Measurements from ENCODE around the gene TMEM161A.

The TMEM161A gene

GRCh38 chr19:19095691-19096090, 42.6 kb downstream of the TMEM161A start:
- no peak overlapping the region for H3K27ac ChIP-seq (ENCODE audit: low read length)
- no peaks in the 10 kb centered on the region for H3K4me1 ChIP-seq (ENCODE audit: control insufficient read depth, insufficient read depth, low read length)
- H3K4me3 ChIP-seq (ENCODE audit: low read length in 2 of 2) = no peak overlapping the region
- no peaks in the 10 kb centered on the region for H3K27me3 ChIP-seq (ENCODE audit: control insufficient read depth in 1 of 2, insufficient read depth in 2 of 2, low read length in 2 of 2)
- H3K36me3 ChIP-seq (ENCODE audit: control insufficient read depth in 2 of 2, insufficient read depth in 2 of 2, low read length in 2 of 2) = peaks cover 7 to 8% of the 10 kb centered on the region in 2 donors
- H3K9ac ChIP-seq (ENCODE audit: low read length in 2 of 2) = no peak overlapping the region
- no peaks in the 10 kb centered on the region for H3K9me3 ChIP-seq (ENCODE audit: control insufficient read depth in 2 of 2, low read length in 2 of 2)

- H3K9ac ChIP-seq (ENCODE audit: low read length in 2 of 2) = no peak overlapping the region
- no peaks in the 10 kb centered on the region for H3K4me1 ChIP-seq (ENCODE audit: control insufficient read depth, insufficient read depth, low read length)
- H3K27me3 ChIP-seq (ENCODE audit: control insufficient read depth in 1 of 2, insufficient read depth in 2 of 2, low read length in 2 of 2) = no peaks in the 10 kb centered on the region
- H3K27ac ChIP-seq (ENCODE audit: low read length) = no peak overlapping the region
- no peak overlapping the region for H3K4me3 ChIP-seq (ENCODE audit: low read length in 2 of 2)
- peaks cover 6 to 7% of the 10 kb centered on the region in 2 donors for H3K36me3 ChIP-seq (ENCODE audit: control insufficient read depth in 2 of 2, insufficient read depth in 2 of 2, low read length in 2 of 2)
- no peaks in the 10 kb centered on the region for H3K9me3 ChIP-seq (ENCODE audit: control insufficient read depth in 2 of 2, low read length in 2 of 2)
These were observed 43.8 kb downstream of the TMEM161A start for GRCh38 chr19:19094513-19094912.

DNA sequence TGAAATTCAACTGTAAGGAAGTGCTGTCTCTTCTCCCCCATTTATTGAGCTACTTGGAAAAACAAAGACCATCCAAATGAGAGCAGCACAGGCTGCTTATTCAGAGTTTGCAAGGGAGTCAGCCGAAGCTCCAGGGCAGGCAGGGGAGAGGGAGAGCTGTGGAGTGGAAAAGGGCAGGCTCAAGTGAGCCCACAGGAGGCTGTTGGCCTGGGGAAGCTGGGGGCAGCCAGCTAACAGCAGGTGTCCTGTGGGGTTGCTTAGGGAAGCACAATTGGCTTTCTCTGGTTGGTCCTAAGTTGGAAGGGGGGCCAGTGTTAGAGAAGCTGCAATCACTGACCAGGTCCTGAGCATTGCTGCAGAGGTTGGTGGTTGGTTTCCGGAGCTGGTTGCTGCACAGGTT, 50.6 kb downstream of the TMEM161A start:
- Histone ChIP-seq H3K9ac (ENCODE audit: low read length in 2 of 2) (no peak overlapping the region), H3K4me1 (ENCODE audit: control insufficient read depth, insufficient read depth, low read length) (no peaks in the 10 kb centered on the region), H3K4me3 (ENCODE audit: low read length in 2 of 2) (no peak overlapping the region), H3K27ac (ENCODE audit: low read length) (no peak overlapping the region), H3K27me3 (ENCODE audit: control insufficient read depth in 1 of 2, insufficient read depth in 2 of 2, low read length in 2 of 2) (no peaks in the 10 kb centered on the region), H3K36me3 (ENCODE audit: control insufficient read depth in 2 of 2, insufficient read depth in 2 of 2, low read length in 2 of 2) (peaks cover 0 to 2% of the 10 kb centered on the region in 2 donors), H3K9me3 (ENCODE audit: control insufficient read depth in 2 of 2, low read length in 2 of 2) (no peaks in the 10 kb centered on the region)

DNA sequence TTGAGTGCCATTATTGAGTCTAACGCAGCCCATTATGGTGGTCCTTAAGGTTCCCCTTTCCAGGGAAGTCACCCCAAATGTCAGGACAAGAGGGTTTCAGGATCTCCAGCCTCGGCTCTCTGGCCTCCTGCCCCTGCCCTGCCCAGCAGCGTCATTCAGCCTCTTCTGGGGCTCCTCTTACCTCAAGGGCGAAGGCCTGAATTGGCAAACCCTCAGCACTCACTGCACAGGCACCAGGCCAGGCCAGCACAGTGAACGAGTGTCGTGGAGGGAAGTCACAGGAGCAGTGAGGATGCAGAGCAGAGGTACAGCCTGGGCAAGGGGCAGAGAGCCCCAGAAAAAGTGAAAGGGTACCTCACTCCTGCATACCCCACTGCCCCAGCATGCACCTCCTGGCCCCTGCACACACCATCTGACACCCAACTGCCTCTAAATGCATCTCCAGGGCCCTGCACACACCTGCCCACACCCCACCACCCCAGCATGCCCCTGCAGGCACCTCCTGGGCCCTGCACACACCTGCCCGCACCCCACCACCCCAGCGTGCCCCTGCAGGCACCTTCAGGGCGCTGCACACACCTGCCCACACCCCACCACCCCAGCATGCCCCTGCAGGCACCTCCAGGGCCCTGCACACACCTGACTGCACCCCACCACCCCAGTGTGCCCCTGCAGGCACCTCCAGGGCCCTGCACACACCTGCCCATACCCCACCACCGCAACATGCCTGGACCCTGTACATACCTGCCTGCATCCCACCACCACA, 54.7 kb downstream of the TMEM161A start:
- Histone ChIP-seq H3K27ac (ENCODE audit: low read length) (no peak overlapping the region), H3K27me3 (ENCODE audit: control insufficient read depth in 1 of 2, insufficient read depth in 2 of 2, low read length in 2 of 2) (no peaks in the 10 kb centered on the region), H3K36me3 (ENCODE audit: control insufficient read depth in 2 of 2, insufficient read depth in 2 of 2, low read length in 2 of 2) (peaks cover 0 to 5% of the 10 kb centered on the region in 2 donors), H3K4me1 (ENCODE audit: control insufficient read depth, insufficient read depth, low read length) (no peaks in the 10 kb centered on the region), H3K9me3 (ENCODE audit: control insufficient read depth in 2 of 2, low read length in 2 of 2) (no peaks in the 10 kb centered on the region), H3K4me3 (ENCODE audit: low read length in 2 of 2) (no peak overlapping the region), H3K9ac (ENCODE audit: low read length in 2 of 2) (no peak overlapping the region)

DNA sequence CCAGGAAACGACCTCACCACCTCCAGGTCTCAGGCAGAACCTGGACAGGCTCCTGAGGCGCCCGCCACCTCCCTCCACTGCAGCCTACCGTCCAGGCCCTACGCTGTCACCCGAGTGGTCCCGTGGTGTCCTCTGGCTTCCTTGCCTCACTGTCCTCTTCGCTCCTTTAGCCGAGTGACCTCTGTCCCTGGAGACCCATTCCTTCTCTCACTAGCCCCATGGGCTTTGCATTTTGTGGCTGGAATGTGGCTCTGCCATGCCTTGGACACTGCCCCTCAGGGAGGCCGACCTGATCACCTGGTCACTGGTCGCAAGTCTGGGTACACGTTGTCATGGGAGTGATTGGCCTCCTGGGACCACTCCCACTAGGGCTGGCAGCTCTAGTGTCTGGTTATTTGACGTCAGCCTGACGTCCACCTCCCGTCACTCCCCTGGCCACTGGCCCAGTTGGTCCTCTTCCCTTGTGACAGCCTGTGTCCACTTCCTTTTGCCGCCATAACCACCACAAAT, 56.6 kb downstream of the TMEM161A start:
- Histone ChIP-seq H3K4me1 (ENCODE audit: control insufficient read depth, insufficient read depth, low read length) (no peaks in the 10 kb centered on the region), H3K36me3 (ENCODE audit: control insufficient read depth in 2 of 2, insufficient read depth in 2 of 2, low read length in 2 of 2) (peaks cover 0 to 9% of the 10 kb centered on the region in 2 donors), H3K9ac (ENCODE audit: low read length in 2 of 2) (no peak overlapping the region), H3K27me3 (ENCODE audit: control insufficient read depth in 1 of 2, insufficient read depth in 2 of 2, low read length in 2 of 2) (no peaks in the 10 kb centered on the region), H3K27ac (ENCODE audit: low read length) (no peak overlapping the region), H3K9me3 (ENCODE audit: control insufficient read depth in 2 of 2, low read length in 2 of 2) (no peaks in the 10 kb centered on the region), H3K4me3 (ENCODE audit: low read length in 2 of 2) (no peak overlapping the region)

DNA sequence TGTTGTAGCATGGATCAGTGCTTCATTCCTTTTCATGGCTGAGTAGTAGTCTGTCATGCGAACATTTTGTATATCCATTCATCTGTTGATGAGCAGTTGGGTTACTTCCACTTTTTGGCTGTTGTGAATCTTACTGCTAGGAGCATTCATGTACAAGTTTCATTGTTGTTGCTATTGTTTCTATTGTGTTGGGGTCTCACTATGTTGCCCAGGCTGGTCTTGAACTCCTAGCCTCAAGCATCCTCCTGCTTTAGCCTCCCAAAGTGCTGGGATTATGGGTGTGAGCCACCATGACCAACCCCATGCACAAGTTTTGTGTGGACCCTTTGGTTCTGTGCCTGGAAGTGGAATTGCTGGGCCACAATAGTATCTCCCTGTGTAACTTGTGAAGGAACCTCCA, 58.7 kb downstream of the TMEM161A start:
- H3K9me3 ChIP-seq (ENCODE audit: control insufficient read depth in 2 of 2, low read length in 2 of 2) = no peaks in the 10 kb centered on the region
- peaks cover 0 to 10% of the 10 kb centered on the region in 2 donors for H3K36me3 ChIP-seq (ENCODE audit: control insufficient read depth in 2 of 2, insufficient read depth in 2 of 2, low read length in 2 of 2)
- H3K9ac ChIP-seq (ENCODE audit: low read length in 2 of 2) = no peak overlapping the region
- H3K27me3 ChIP-seq (ENCODE audit: control insufficient read depth in 1 of 2, insufficient read depth in 2 of 2, low read length in 2 of 2) = no peaks in the 10 kb centered on the region
- H3K4me3 ChIP-seq (ENCODE audit: low read length in 2 of 2) = no peak overlapping the region
- H3K4me1 ChIP-seq (ENCODE audit: control insufficient read depth, insufficient read depth, low read length) = no peaks in the 10 kb centered on the region
- H3K27ac ChIP-seq (ENCODE audit: low read length) = no peak overlapping the region

DNA sequence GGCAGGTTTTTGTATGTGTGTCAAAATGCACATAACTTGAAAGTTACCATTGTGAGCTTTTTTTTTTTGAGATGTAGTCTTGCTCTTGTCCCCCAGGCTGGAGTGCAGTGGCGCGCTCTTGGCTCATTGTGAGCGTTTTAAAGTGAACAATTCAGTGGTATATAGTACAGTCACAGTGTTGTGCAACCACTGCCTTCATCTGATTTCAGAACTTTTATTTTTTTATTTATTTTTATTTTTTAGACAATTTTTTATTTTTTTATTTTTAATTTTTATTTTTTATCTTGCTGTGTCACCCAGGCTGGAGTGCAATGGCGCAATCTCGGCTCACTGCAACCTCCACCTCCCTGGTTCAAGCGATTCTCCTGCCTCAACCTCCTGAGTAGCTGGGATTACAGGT, 59.5 kb downstream of the TMEM161A start:
- Histone ChIP-seq H3K9me3 (ENCODE audit: control insufficient read depth in 2 of 2, low read length in 2 of 2) (no peaks in the 10 kb centered on the region), H3K9ac (ENCODE audit: low read length in 2 of 2) (no peak overlapping the region), H3K27me3 (ENCODE audit: control insufficient read depth in 1 of 2, insufficient read depth in 2 of 2, low read length in 2 of 2) (no peaks in the 10 kb centered on the region), H3K4me1 (ENCODE audit: control insufficient read depth, insufficient read depth, low read length) (no peaks in the 10 kb centered on the region), H3K27ac (ENCODE audit: low read length) (no peak overlapping the region), H3K4me3 (ENCODE audit: low read length in 2 of 2) (no peak overlapping the region), H3K36me3 (ENCODE audit: control insufficient read depth in 2 of 2, insufficient read depth in 2 of 2, low read length in 2 of 2) (peaks cover 0 to 10% of the 10 kb centered on the region in 2 donors)

GRCh38 chr19:19077103-19077502, 61.2 kb downstream of the TMEM161A start:
- Histone ChIP-seq H3K36me3 (ENCODE audit: control insufficient read depth in 2 of 2, insufficient read depth in 2 of 2, low read length in 2 of 2) (peaks cover 0 to 8% of the 10 kb centered on the region in 2 donors), H3K9ac (ENCODE audit: low read length in 2 of 2) (no peak overlapping the region), H3K27ac (ENCODE audit: low read length) (no peak overlapping the region), H3K9me3 (ENCODE audit: control insufficient read depth in 2 of 2, low read length in 2 of 2) (no peaks in the 10 kb centered on the region), H3K4me1 (ENCODE audit: control insufficient read depth, insufficient read depth, low read length) (no peaks in the 10 kb centered on the region), H3K27me3 (ENCODE audit: control insufficient read depth in 1 of 2, insufficient read depth in 2 of 2, low read length in 2 of 2) (no peaks in the 10 kb centered on the region), H3K4me3 (ENCODE audit: low read length in 2 of 2) (no peak overlapping the region)

DNA sequence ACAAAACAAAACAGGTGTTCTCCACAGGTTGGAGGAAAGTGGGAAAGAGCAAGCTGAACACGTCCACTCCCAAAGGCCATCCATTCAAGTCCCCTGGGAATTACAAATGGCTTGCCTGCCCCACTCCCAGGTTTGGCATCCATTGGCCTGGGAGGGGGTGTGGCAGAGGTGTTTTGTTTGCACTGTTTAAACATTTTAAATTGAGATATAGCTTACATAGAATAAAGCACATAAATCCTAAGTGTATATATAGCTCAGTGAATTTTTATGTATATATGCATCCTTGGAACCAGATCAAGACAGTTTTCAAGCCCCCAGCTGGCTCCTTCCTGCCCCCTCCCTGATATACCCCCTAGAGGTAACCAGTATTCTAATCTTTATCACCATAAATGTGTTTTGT, 61.8 kb downstream of the TMEM161A start:
- Histone ChIP-seq H3K27ac (ENCODE audit: low read length) (no peak overlapping the region), H3K4me1 (ENCODE audit: control insufficient read depth, insufficient read depth, low read length) (no peaks in the 10 kb centered on the region), H3K27me3 (ENCODE audit: control insufficient read depth in 1 of 2, insufficient read depth in 2 of 2, low read length in 2 of 2) (no peaks in the 10 kb centered on the region), H3K9ac (ENCODE audit: low read length in 2 of 2) (no peak overlapping the region), H3K36me3 (ENCODE audit: control insufficient read depth in 2 of 2, insufficient read depth in 2 of 2, low read length in 2 of 2) (peaks cover 0 to 8% of the 10 kb centered on the region in 2 donors), H3K9me3 (ENCODE audit: control insufficient read depth in 2 of 2, low read length in 2 of 2) (no peaks in the 10 kb centered on the region), H3K4me3 (ENCODE audit: low read length in 2 of 2) (no peak overlapping the region)

DNA sequence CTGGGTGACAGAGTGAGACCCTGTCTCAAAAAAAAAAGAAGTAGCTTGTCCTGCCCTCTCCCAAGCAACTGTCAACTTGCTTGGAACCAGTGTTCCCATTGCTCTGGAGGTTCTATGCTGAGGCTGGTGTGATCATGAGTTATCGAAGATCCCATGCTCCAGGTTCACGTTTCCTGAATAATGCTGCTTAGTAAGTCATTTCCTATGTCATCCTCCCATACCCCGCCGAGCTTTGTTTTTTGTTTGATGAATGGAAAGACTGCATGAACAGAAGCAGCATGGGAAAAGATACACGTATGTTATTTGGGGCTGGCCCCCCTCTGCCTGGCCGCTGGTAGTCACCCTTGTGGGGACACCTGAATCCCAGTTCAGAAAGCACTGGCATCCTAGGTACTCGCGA, 63.2 kb downstream of the TMEM161A start:
- no peak overlapping the region for H3K9ac ChIP-seq (ENCODE audit: low read length in 2 of 2)
- no peak overlapping the region for H3K27ac ChIP-seq (ENCODE audit: low read length)
- no peaks in the 10 kb centered on the region for H3K9me3 ChIP-seq (ENCODE audit: control insufficient read depth in 2 of 2, low read length in 2 of 2)
- no peaks in the 10 kb centered on the region for H3K27me3 ChIP-seq (ENCODE audit: control insufficient read depth in 1 of 2, insufficient read depth in 2 of 2, low read length in 2 of 2)
- no peaks in the 10 kb centered on the region for H3K4me1 ChIP-seq (ENCODE audit: control insufficient read depth, insufficient read depth, low read length)
- H3K4me3 ChIP-seq (ENCODE audit: low read length in 2 of 2) = no peak overlapping the region
- peaks cover 2 to 8% of the 10 kb centered on the region in 2 donors for H3K36me3 ChIP-seq (ENCODE audit: control insufficient read depth in 2 of 2, insufficient read depth in 2 of 2, low read length in 2 of 2)

- no peaks in the 10 kb centered on the region for H3K27me3 ChIP-seq (ENCODE audit: control insufficient read depth in 1 of 2, insufficient read depth in 2 of 2, low read length in 2 of 2)
- H3K36me3 ChIP-seq (ENCODE audit: control insufficient read depth in 2 of 2, insufficient read depth in 2 of 2, low read length in 2 of 2) = peaks cover 2 to 6% of the 10 kb centered on the region in 2 donors
- no peak overlapping the region for H3K27ac ChIP-seq (ENCODE audit: low read length)
- no peaks in the 10 kb centered on the region for H3K9me3 ChIP-seq (ENCODE audit: control insufficient read depth in 2 of 2, low read length in 2 of 2)
- no peak overlapping the region for H3K9ac ChIP-seq (ENCODE audit: low read length in 2 of 2)
- no peaks in the 10 kb centered on the region for H3K4me1 ChIP-seq (ENCODE audit: control insufficient read depth, insufficient read depth, low read length)
- no peak overlapping the region for H3K4me3 ChIP-seq (ENCODE audit: low read length in 2 of 2)
These were observed 63.9 kb downstream of the TMEM161A start for GRCh38 chr19:19074196-19074882.

Data from stomach smooth muscle (tissue), 2 donors.